HepG2 (cell line): Measurements from ENCODE around the gene TMBIM6. TPM values are rescaled to one million over a fixed set of nuclear protein-coding genes. Genes with fewer than 3 reads are reported as not detected.
A peak's percentile ranks its signal among the peaks of the same experiment; 100 is the strongest.

Source experiments
- ARNTL ChIP-seq: sonication (generic); formaldehyde crosslinking; IDR thresholded peaks from 2 replicates; pipeline ENCODE4 v1.4.0; 2020; ENCODE audit warnings: mild to moderate bottlenecking, missing genetic modification reagents
- CBX2 ChIP-seq, 2 experiments: fragments of 200-600 bp in 1 of 2; sonication (generic); formaldehyde crosslinking in 1 of 2; IDR thresholded peaks; 2 replicates each; pipeline versions ENCODE4 v1.7.0 to v1.8.1; 2018 to 2022; ENCODE audit warnings: low read depth in 2 of 2, low read length in 1 of 2, mild to moderate bottlenecking in 1 of 2, missing genetic modification reagents in 1 of 2
- CCAR2 ChIP-seq: fragments of 200-400 bp; formaldehyde crosslinking; optimal IDR thresholded peaks from 2 replicates; pipeline ENCODE3; 2018; ENCODE audit warnings: low read depth, mild to moderate bottlenecking, low read length, moderate library complexity
- FOXM1 ChIP-seq: sonication (generic); formaldehyde crosslinking; IDR thresholded peaks from 2 replicates; pipeline ENCODE4 v1.5.0; 2020; ENCODE audit warnings: missing genetic modification reagents
- GABPA ChIP-seq, 2 experiments: IDR thresholded peaks; 2 replicates each; pipeline ENCODE4 v1.6.1; 2011 to 2016; ENCODE audit warnings: low read depth in 2 of 2, low read length in 1 of 2, missing biosample characterization in 1 of 2, missing genetic modification characterization in 1 of 2
- GATA4 ChIP-seq: sonication (generic); IDR thresholded peaks from 2 replicates; pipeline ENCODE4 v1.6.1; 2016; ENCODE audit warnings: antibody characterized with exemption, low read depth, borderline replicate concordance
- ISL2 ChIP-seq: sonication (generic); formaldehyde crosslinking; IDR thresholded peaks from 2 replicates; pipeline ENCODE4 v1.5.0; 2020; ENCODE audit warnings: missing genetic modification reagents
- MAF1 ChIP-seq: sonication (generic); formaldehyde crosslinking; IDR thresholded peaks from 2 replicates; pipeline ENCODE4 v1.5.0; 2020; ENCODE audit warnings: missing genetic modification reagents, borderline replicate concordance
- MAZ ChIP-seq, 2 experiments: sonication (generic) in 1 of 2; formaldehyde crosslinking in 1 of 2; IDR thresholded peaks; 2 replicates each; pipeline versions ENCODE4 v1.5.0 to v1.6.1; 2012 to 2020; ENCODE audit warnings: low read depth in 2 of 2, mild to moderate bottlenecking in 2 of 2, borderline replicate concordance in 1 of 2, improper control_type of control experiment in 1 of 2, low read length in 1 of 2, missing genetic modification reagents in 1 of 2, moderate library complexity in 1 of 2
- NFKB2 ChIP-seq: sonication (generic); formaldehyde crosslinking; IDR thresholded peaks from 2 replicates; pipeline ENCODE4 v1.4.0; 2020; ENCODE audit warnings: missing genetic modification reagents, borderline replicate concordance
- PRMT3 ChIP-seq: sonication (generic); formaldehyde crosslinking; IDR thresholded peaks from 2 replicates; pipeline ENCODE4 v1.8.1; 2022; ENCODE audit warnings: low read depth, mild to moderate bottlenecking, moderate library complexity, missing genetic modification reagents, borderline replicate concordance
- RARG ChIP-seq: sonication (generic); formaldehyde crosslinking; IDR thresholded peaks from 2 replicates; pipeline ENCODE4 v1.4.0; 2020; ENCODE audit warnings: low read depth, mild to moderate bottlenecking, missing genetic modification reagents
- SRF ChIP-seq: IDR thresholded peaks from 2 replicates; pipeline ENCODE4 v1.6.1; 2011; ENCODE audit warnings: mild to moderate bottlenecking, low read depth, low read length, moderate library complexity
- ZBTB8A ChIP-seq: sonication (generic); formaldehyde crosslinking; IDR thresholded peaks from 2 replicates; pipeline ENCODE4 v1.4.0; 2020; ENCODE audit warnings: mild to moderate bottlenecking, low read depth, missing genetic modification reagents, borderline replicate concordance
- ZNF292 ChIP-seq: sonication (generic); formaldehyde crosslinking; IDR thresholded peaks from 2 replicates; pipeline ENCODE4 v1.8.1; 2022; ENCODE audit warnings: mild to moderate bottlenecking, low read depth, missing genetic modification reagents, borderline replicate concordance
- ZNF337 ChIP-seq: sonication (generic); formaldehyde crosslinking; IDR thresholded peaks from 2 replicates; pipeline ENCODE4 v1.5.1; 2020; ENCODE audit warnings: missing genetic modification reagents, low read depth, mild to moderate bottlenecking, borderline replicate concordance
- ZNF382 ChIP-seq: sonication (generic); formaldehyde crosslinking; IDR thresholded peaks from 2 replicates; pipeline ENCODE4 v1.5.0; 2020; ENCODE audit warnings: missing genetic modification reagents, mild to moderate bottlenecking, borderline replicate concordance
- ZNF530 ChIP-seq: sonication (generic); formaldehyde crosslinking; IDR thresholded peaks from 2 replicates; pipeline ENCODE4 v1.5.0; 2020; ENCODE audit warnings: low read depth, mild to moderate bottlenecking, missing genetic modification reagents
- ZNF547 ChIP-seq: sonication (generic); formaldehyde crosslinking; IDR thresholded peaks from 2 replicates; pipeline ENCODE4 v1.5.1; 2020; ENCODE audit warnings: mild to moderate bottlenecking, missing genetic modification reagents
- ZNF709 ChIP-seq: sonication (generic); formaldehyde crosslinking; IDR thresholded peaks from 2 replicates; pipeline ENCODE4 v1.5.0; 2020; ENCODE audit warnings: mild to moderate bottlenecking, missing genetic modification reagents
- ZNF782 ChIP-seq: sonication (generic); formaldehyde crosslinking; IDR thresholded peaks from 2 replicates; pipeline ENCODE4 v1.4.0; 2020; ENCODE audit warnings: missing genetic modification reagents, mild to moderate bottlenecking, borderline replicate concordance
- ZNF883 ChIP-seq: sonication (generic); formaldehyde crosslinking; IDR thresholded peaks from 2 replicates; pipeline ENCODE4 v1.5.1; 2020; ENCODE audit warnings: mild to moderate bottlenecking, missing genetic modification reagents; ENCODE audit errors: not compliant biosample characterization
- polyA plus RNA-seq, 8 experiments: library from polyadenylated mRNA; depleted of rRNA in 3 of 8; stranded (reverse) in 7 of 8; unstranded in 1 of 8; fragments of >200 nt; fragmentation: Illumina TruSeq in 4 of 8; extraction: Trizol in 4 of 8; gene quantifications; 2 replicates each; pipeline versions ENCODE4 v1.2.1 to v1.2.3, GENCODE V29; 2011 to 2016; ENCODE audit warnings: low read depth in 4 of 8, missing spikeins in 1 of 8, mixed read lengths in 1 of 8; ENCODE audit not compliant: insufficient read depth in 1 of 8
- total RNA-seq, 5 experiments: library from RNA; depleted of rRNA; stranded (reverse); fragments of >200 nt; fragmentation: Illumina TruSeq; extraction: Trizol; gene quantifications; 2 replicates each; pipeline ENCODE4 v1.2.3, GENCODE V29; 2016; ENCODE audit warnings: low read depth in 1 of 5
- TF ChIP-seq, protein P1 (sequence below): fragments of 450-650 bp; IDR thresholded peaks from 2 replicates; pipeline ENCODE4 v1.6.1; 2016
- TF ChIP-seq, protein P2 (sequence below): sonication (generic); formaldehyde crosslinking; IDR thresholded peaks from 2 replicates; pipeline ENCODE4 v1.8.0; 2022; ENCODE audit warnings: low read depth, missing genetic modification reagents

The TMBIM6 gene
- total and polyA plus RNA-seq, 2 of the 13 experiments (the other 11 are each of a cell fraction or from before 2014, with no cell fraction given), result 412 to 468 TPM

DNA sequence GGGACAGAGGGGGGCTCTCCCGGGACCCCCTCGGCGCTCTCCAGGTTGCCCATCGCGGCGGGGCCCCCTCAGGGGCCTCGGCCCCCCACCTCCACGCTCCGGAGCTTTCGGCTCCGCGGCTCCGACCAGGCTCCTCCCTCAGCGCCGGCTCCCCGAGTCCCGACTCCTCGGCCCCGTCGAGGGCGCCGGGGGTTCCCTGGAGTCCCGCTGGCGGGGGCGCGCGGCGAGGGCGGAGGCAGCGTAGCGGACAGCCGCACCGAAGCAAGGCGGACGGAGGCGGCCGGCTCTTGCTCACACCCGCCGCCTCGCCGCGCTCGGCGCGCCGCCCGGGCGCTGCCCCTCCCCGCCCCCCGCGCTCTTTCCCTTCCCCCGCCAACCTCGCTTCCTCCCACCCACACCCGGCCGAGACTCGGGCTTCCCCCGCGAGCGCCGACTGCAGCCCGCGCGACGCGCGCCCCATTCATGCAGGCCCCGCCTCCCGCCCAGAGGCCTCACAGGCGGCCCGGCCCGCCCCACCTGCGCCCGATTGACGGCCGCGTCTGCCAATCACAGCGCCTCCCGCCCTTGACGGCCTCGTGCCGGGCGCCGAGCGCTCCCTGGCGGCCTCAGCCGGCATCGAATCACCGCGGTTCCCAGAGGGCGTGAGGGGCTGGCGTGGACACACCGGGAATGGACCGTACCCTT, 34.1 kb upstream of the TMBIM6 start, which contains the start of gene FMNL3 (continued):
- TF ChIP-seq MAZ (IDR thresholded peaks at IDR 0.05; ENCODE audit: borderline replicate concordance, low read depth, low read length) (no peak), MAZ (CRISPR knock-in tag; IDR thresholded peaks at IDR 0.05; ENCODE audit: low read depth) (peak; percentile 80), NFKB2 (CRISPR knock-in tag) (peak; percentile 97), ZNF382 (CRISPR knock-in tag) (no peak), ZNF547 (peak; percentile 67; the same call in 1 of the 2 replicates), ZNF530 (CRISPR knock-in tag) (no peak), CBX2 (IDR thresholded peaks at IDR 0.05; ENCODE audit: low read depth, low read length) (no peak), CBX2 (CRISPR knock-in tag; IDR thresholded peaks at IDR 0.05; ENCODE audit: low read depth) (no peak), ZBTB8A (no peak), GATA4 (no peak), RARG (no peak), PRMT3 (CRISPR knock-in tag) (peak; percentile 79; the same call in 1 of the 2 replicates), MAF1 (CRISPR knock-in tag) (peak; percentile 36; the same call in 1 of the 2 replicates), FOXM1 (no peak), ZNF782 (no peak), ZNF883 (CRISPR knock-in tag) (peak; percentile 80), CCAR2 (no peak), ZNF709 (CRISPR knock-in tag) (peak; percentile 76; the same call in 1 of the 2 replicates), GABPA (IDR thresholded peaks at IDR 0.05; ENCODE audit: low read depth, low read length) (no peak), GABPA (CRISPR knock-in tag; IDR thresholded peaks at IDR 0.05; ENCODE audit: low read depth) (no peak), ISL2 (CRISPR knock-in tag) (peak; percentile 58), ZNF337 (CRISPR knock-in tag) (no peak), ARNTL (CRISPR knock-in tag) (peak; percentile 66; the same call in 1 of the 2 replicates), ZNF292 (CRISPR knock-in tag) (no peak), SRF (0 out of 2 replicates have a peak, but pooled peaks have one; percentile 14)
- TF ChIP-seq, protein P1, sequence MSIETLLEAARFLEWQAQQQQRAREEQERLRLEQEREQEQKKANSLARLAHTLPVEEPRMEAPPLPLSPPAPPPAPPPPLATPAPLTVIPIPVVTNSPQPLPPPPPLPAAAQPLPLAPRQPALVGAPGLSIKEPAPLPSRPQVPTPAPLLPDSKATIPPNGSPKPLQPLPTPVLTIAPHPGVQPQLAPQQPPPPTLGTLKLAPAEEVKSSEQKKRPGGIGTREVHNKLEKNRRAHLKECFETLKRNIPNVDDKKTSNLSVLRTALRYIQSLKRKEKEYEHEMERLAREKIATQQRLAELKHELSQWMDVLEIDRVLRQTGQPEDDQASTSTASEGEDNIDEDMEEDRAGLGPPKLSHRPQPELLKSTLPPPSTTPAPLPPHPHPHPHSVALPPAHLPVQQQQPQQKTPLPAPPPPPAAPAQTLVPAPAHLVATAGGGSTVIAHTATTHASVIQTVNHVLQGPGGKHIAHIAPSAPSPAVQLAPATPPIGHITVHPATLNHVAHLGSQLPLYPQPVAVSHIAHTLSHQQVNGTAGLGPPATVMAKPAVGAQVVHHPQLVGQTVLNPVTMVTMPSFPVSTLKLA, result no peak
- TF ChIP-seq, protein P2, sequence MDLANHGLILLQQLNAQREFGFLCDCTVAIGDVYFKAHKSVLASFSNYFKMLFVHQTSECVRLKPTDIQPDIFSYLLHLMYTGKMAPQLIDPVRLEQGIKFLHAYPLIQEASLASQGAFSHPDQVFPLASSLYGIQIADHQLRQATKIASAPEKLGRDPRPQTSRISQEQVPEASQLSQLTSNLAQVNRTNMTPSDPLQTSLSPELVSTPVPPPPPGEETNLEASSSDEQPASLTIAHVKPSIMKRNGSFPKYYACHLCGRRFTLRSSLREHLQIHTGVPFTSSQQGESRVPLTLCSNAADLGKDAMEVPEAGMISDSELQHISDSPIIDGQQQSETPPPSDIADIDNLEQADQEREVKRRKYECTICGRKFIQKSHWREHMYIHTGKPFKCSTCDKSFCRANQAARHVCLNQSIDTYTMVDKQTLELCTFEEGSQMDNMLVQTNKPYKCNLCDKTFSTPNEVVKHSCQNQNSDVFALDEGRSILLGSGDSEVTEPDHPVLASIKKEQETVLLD (CRISPR knock-in tag), result peak; percentile 79; the same call in 1 of the 2 replicates
